ENCODE measurements around the gene ZNF506. TPM values are rescaled to one million over a fixed set of nuclear protein-coding genes. Genes with fewer than 3 reads are reported as not detected.
"Not testable (repeated sequence)": the region's sequence is repeated elsewhere in the genome, so short reads cannot be mapped to it uniquely, and the experiment has no call there.

The ZNF506 gene
- total RNA-seq, 3 donors from 2014 or later, result 18.4 to 31.7 (median 25.7) TPM

GRCh38 chr19:19776206-19777008 is 45.1 kb downstream of the ZNF506 start:
- no peaks in the 10 kb centered on the region for H3K36me3 ChIP-seq (ENCODE audit: low read depth)
- H3K9me3 ChIP-seq, result no peaks in the 10 kb centered on the region
- peaks cover 10% of the 10 kb centered on the region for H3K4me1 ChIP-seq (ENCODE audit: low read depth)
- no peak for TF ChIP-seq CTCF (IDR thresholded peaks at IDR 0.05)
- DNase-seq (peak; percentile 97), ATAC-seq (peak; percentile 99)
- H3K4me3 ChIP-seq, result peak overlapping the region; percentile 35
- intact Hi-C loops (cut with DNase I, micrococcal nuclease), result no loop called here

- TF ChIP-seq CTCF (IDR thresholded peaks at IDR 0.05), result no peak
- Histone ChIP-seq H3K4me3 (peak overlapping the region; percentile 35), H3K36me3 (ENCODE audit: low read depth) (no peaks in the 10 kb centered on the region), H3K4me1 (ENCODE audit: low read depth) (peaks cover 10% of the 10 kb centered on the region), H3K9me3 (no peaks in the 10 kb centered on the region)
- ATAC-seq, result peak; percentile 30
- no peak for DNase-seq
- intact Hi-C loops (cut with DNase I, micrococcal nuclease), result no loop called here
Observed at GRCh38 chr19:19775891-19776205, 45.7 kb downstream of the ZNF506 start.

GRCh38 chr19:19774354-19775033 is 47.1 kb downstream of the ZNF506 start:
- H3K9me3 ChIP-seq, result peaks cover 2% of the 10 kb centered on the region
- no peak overlapping the region for H3K4me3 ChIP-seq
- H3K36me3 ChIP-seq (ENCODE audit: low read depth), result no peaks in the 10 kb centered on the region
- no peak for TF ChIP-seq CTCF (IDR thresholded peaks at IDR 0.05)
- DNase-seq (no peak), ATAC-seq (no peak)
- peaks cover 10% of the 10 kb centered on the region for H3K4me1 ChIP-seq (ENCODE audit: low read depth)
- intact Hi-C loops (cut with DNase I, micrococcal nuclease), result no loop called here

GRCh38 chr19:19771963-19772362 is 49.6 kb downstream of the ZNF506 start:
- H3K4me3 ChIP-seq; intact Hi-C loops (cut with DNase I, micrococcal nuclease); H3K9me3 ChIP-seq; DNase-seq; H3K36me3 ChIP-seq (ENCODE audit: low read depth); H3K4me1 ChIP-seq (ENCODE audit: low read depth); ATAC-seq: not testable (repeated sequence)

GRCh38 chr19:19769971-19770370 is 51.6 kb downstream of the ZNF506 start:
- H3K4me3 ChIP-seq; H3K4me1 ChIP-seq (ENCODE audit: low read depth); H3K36me3 ChIP-seq (ENCODE audit: low read depth); ATAC-seq; H3K9me3 ChIP-seq; DNase-seq; intact Hi-C loops (cut with DNase I, micrococcal nuclease): not testable (repeated sequence)

GRCh38 chr19:19758164-19758563 is 63.4 kb downstream of the ZNF506 start:
- Histone ChIP-seq H3K4me1 (ENCODE audit: low read depth) (no peaks in the 10 kb centered on the region), H3K36me3 (ENCODE audit: low read depth) (no peaks in the 10 kb centered on the region), H3K9me3 (peaks cover 5% of the 10 kb centered on the region), H3K4me3 (no peak overlapping the region)
- intact Hi-C loops (cut with DNase I, micrococcal nuclease), result no loop called here
- TF ChIP-seq CTCF (IDR thresholded peaks at IDR 0.05), result no peak
- DNase-seq (no peak), ATAC-seq (no peak)
